Kidney epithelial cell (primary cell): ENCODE measurements around the gene DNAJB12. TPM values are rescaled to one million over a fixed set of nuclear protein-coding genes. Genes with fewer than 3 reads are reported as not detected.

ENCODE experiments used
- DNase-seq: peaks from one replicate; pipeline ENCODE4 v3.0.0-alpha.2; 2010; ENCODE audit warnings: low read depth
- H3K27me3 ChIP-seq: 2 replicates; pipeline ENCODE4 v1.6.0; 2011; ENCODE audit warnings: low read length; ENCODE audit not compliant: control insufficient read depth, insufficient read depth
- H3K36me3 ChIP-seq: 2 replicates; pipeline ENCODE4 v1.5.1; 2011; ENCODE audit warnings: low read length; ENCODE audit not compliant: control insufficient read depth, insufficient read depth
- H3K4me3 ChIP-seq: 2 replicates; pipeline ENCODE4 v1.5.1; 2011; ENCODE audit warnings: low read depth, mild to moderate bottlenecking, control low read depth, low read length
- total RNA-seq: library from RNA; depleted of rRNA; stranded (reverse); fragments of >200 nt; gene quantifications from 2 replicates; pipeline ENCODE4 v1.2.3, GENCODE V29; 2015
- TF ChIP-seq, protein P1 (sequence below): IDR thresholded peaks from 2 replicates; pipeline ENCODE4 v1.5.1; 2011; ENCODE audit warnings: mild to moderate bottlenecking, moderate library complexity, low read length, control low read depth, inconsistent platforms; ENCODE audit not compliant: insufficient read depth, poor library complexity, severe bottlenecking

Gene DNAJB12
- total RNA-seq, 1 donor from 2014 or later = 34.4 TPM

- TF ChIP-seq, protein P1, sequence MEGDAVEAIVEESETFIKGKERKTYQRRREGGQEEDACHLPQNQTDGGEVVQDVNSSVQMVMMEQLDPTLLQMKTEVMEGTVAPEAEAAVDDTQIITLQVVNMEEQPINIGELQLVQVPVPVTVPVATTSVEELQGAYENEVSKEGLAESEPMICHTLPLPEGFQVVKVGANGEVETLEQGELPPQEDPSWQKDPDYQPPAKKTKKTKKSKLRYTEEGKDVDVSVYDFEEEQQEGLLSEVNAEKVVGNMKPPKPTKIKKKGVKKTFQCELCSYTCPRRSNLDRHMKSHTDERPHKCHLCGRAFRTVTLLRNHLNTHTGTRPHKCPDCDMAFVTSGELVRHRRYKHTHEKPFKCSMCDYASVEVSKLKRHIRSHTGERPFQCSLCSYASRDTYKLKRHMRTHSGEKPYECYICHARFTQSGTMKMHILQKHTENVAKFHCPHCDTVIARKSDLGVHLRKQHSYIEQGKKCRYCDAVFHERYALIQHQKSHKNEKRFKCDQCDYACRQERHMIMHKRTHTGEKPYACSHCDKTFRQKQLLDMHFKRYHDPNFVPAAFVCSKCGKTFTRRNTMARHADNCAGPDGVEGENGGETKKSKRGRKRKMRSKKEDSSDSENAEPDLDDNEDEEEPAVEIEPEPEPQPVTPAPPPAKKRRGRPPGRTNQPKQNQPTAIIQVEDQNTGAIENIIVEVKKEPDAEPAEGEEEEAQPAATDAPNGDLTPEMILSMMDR = no peak
- Histone ChIP-seq H3K27me3 (no peaks in the 10 kb centered on the region), H3K36me3 (no peaks in the 10 kb centered on the region), H3K4me3 (no peak overlapping the region)
- DNase-seq = no peak
Measured at GRCh38 chr10:72316748-72317435, 37.8 kb downstream of the DNAJB12 start.

DNA sequence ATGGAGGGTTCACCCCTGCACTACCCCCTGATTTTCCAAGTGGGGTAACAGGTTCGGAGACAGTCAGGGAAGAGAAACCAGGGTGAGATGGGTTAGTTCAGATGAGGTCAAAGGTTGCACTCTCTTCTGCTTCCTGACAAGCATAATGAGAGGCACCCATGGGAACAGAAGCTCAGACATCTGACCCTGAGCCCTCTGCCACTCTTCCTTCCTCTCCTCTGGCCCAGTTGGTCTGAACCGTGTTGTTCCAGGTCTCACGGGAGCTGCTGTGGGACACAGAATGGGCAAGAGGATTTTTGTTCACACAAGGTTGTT lies 38.4 kb downstream of the DNAJB12 start:
- TF ChIP-seq, protein P1 = no peak
- H3K27me3 ChIP-seq = no peaks in the 10 kb centered on the region
- H3K36me3 ChIP-seq = no peaks in the 10 kb centered on the region
- H3K4me3 ChIP-seq = no peak overlapping the region
- no peak for DNase-seq

GRCh38 chr10:72315611-72316385 lies 38.9 kb downstream of the DNAJB12 start:
- H3K4me3 ChIP-seq = no peak overlapping the region
- H3K36me3 ChIP-seq = no peaks in the 10 kb centered on the region
- no peaks in the 10 kb centered on the region for H3K27me3 ChIP-seq
- DNase-seq = no peak
- TF ChIP-seq, protein P1 = no peak

DNA sequence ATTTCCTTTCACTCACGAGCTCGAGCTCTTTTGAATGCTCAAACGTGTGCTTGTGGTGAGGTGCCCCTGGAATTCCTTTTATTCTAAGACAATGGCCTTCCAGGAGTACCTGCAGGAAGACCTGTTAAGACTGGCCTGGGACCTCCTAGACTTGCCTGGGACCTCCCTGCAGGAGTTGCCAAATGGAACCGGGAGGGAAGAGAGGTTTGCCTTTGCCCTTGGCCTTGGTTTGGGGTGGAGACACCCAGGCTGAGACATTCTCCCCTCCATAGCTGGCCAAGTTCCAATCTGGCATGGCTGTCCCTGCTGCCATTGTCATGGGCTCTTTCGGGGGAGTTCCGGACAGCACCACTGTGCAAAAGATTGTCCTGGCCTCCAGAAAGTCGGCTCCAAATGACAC lies 39.7 kb downstream of the DNAJB12 start:
- H3K4me3 ChIP-seq = no peak overlapping the region
- DNase-seq = no peak
- TF ChIP-seq, protein P1 = no peak
- no peaks in the 10 kb centered on the region for H3K27me3 ChIP-seq
- no peaks in the 10 kb centered on the region for H3K36me3 ChIP-seq

DNA sequence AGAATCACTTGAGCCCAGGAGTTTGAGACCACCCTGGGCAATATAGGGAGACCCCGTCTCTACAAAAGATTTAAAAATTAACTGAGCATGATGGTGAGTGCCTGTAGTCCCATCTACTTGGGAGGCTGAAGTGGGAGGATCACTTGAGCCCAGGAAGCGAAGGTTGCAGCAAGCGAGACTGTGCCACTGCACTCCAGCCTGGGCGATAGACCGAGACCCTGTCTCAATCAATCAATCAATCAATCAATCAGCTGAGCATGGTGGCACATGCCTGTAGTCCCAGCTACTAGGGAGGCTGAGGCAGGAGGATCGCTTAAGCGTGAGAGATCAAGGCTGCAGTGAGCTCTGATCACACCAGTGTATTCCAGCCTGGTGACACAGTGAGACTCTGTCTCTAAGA lies 40.5 kb downstream of the DNAJB12 start:
- no peak overlapping the region for H3K4me3 ChIP-seq
- no peak for DNase-seq
- no peaks in the 10 kb centered on the region for H3K27me3 ChIP-seq
- no peaks in the 10 kb centered on the region for H3K36me3 ChIP-seq
- TF ChIP-seq, protein P1 = no peak
